HG02623 (cell line): ENCODE results near the gene MFSD6.

Experiments
- ATAC-seq: cut with Tn5 transposase; IDR thresholded peaks from one replicate; pipeline ENCODE4 v1.9.1; 2021; ENCODE audit warnings: moderate library complexity; ENCODE audit not compliant: unreplicated experiment

Gene MFSD6

GRCh38 chr2:190435031-190435670 lies 27.0 kb downstream of the MFSD6 start:
- no peak for ATAC-seq

DNA sequence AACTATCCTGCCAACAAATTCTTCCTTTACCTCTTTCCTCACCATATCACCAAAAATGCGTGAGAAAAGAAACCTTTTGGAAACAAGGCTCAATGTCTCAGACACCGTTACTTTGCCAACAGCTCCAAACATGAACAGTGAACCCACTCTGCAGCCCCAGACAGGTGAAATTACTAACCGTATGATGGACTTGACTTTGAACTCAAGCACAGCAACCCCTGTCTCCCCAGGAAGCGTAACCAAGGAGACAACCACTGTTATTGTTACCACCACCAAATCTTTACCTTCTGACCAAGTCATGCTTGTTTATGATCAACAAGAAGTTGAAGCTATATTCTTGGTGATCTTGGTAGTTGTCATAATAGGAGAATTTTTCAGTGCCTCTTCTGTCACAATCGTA lies 28.4 kb downstream of the MFSD6 start:
- ATAC-seq = no peak

DNA sequence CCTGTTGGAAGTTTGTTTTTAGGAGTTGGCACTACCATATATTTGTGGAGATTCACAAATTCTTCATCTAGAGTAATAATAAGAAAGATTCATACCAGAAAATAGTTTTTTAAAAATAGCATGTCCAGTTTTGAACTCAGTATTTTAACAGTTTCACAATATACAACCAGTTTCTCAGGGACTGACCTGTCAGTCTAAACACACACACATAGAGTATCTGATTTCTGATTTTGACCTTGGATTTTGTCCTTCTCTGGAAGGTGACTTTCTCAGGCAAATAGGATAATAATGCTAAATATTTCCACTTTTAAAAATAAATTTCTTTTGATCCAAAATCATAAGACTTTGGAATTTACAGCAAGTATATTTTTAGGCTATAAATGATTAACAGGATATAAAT lies 32.0 kb downstream of the MFSD6 start:
- ATAC-seq = no peak

- ATAC-seq = no peak
Measured at GRCh38 chr2:190441564-190441963, 33.4 kb downstream of the MFSD6 start.

- ATAC-seq = no peak
Measured at GRCh38 chr2:190443055-190443454, 34.9 kb downstream of the MFSD6 start.

GRCh38 chr2:190443778-190444481 lies 35.8 kb downstream of the MFSD6 start:
- ATAC-seq = no peak

DNA sequence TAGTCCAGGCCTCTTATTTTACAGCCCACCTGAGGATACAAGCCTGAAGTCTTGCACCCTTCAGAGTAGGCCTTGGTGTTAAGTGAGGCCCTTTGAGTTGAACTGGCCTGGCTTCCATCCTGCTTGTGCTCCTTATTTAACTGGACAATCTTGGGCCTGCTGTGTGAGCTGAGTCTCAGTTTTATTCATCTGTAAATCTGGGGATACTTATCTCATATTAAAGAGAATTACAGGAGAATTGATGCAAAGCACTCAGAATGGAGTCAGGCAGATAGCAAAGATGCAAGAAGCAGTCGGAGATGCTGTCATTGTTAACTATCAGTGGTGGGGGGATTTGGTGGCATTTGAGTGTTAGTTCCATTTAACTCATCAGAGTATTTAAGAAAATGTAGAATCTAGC lies 36.8 kb downstream of the MFSD6 start:
- no peak for ATAC-seq

DNA sequence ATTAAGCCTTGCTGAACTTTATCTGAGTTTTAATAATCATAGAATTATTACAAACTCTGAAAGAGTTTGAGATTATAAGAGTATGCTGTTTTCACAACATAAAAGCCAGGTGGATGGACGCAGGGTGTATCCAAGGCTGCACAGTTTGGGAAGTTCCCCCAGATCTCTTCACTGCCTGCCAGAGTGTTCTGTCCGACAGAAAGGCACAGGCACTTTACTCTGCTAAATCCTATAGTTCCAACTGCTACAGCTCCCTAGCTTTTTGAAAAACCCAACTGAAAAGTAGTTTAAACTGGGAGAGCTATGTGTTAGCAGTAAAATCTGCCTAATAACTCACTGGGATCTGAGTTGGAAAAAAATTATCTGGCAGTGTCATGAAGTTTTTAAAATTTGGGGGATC lies 38.0 kb downstream of the MFSD6 start:
- ATAC-seq = no peak

DNA sequence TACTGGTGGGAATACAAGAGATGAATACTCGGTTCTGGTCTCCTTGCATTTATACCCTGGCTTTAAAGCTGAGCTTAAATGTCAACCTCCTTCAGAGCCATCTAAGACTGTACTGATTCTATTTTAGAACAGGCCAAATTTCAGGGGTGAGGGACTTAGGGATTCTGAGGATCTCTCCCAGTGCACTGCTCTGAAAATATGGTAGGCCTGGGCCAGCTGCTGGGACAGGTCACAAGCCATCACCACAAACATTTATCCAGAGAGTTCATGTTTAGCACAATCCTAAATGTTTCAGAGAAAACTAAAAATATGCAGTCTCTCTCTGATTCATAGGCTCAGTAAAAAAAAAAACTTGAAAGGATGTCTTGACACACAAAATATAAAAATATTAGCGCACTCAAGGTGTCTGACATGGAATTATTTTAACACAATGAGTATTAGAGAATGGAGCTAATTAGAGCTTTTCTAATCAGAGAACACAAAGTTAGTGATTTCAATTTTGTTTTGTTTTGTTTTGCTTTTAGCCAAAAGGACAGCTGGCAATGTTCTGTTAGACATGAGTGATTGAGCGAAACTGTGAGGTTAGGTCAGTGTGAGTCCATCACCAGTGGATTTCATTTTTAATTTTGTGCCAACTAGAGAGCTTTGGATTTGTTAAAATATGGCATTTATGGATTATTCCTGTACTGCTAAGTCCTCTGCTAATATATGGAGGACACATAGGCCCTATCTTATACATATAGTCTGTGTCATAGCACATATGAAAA lies 38.8 kb downstream of the MFSD6 start:
- no peak for ATAC-seq

DNA sequence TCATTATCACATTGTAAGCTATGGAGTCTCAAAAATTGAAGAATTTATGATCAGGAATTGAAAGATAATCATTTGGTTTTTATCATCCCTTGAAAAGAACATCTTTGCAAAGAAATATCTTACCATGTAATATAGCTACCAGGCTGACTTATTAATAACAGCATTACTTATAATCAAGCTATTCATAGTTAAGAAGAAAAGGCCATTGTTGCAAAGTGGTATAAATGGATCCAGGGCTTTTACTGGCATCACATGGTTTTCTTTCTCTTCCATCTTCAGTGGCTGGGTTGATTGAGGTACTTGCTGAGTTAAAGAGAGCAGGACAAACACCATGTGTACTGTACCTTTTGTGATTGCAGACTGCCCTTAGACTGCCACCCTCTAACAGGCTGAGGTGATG lies 39.6 kb downstream of the MFSD6 start:
- ATAC-seq = no peak

- ATAC-seq = no peak
Measured at GRCh38 chr2:190449925-190450324, 41.8 kb downstream of the MFSD6 start.

DNA sequence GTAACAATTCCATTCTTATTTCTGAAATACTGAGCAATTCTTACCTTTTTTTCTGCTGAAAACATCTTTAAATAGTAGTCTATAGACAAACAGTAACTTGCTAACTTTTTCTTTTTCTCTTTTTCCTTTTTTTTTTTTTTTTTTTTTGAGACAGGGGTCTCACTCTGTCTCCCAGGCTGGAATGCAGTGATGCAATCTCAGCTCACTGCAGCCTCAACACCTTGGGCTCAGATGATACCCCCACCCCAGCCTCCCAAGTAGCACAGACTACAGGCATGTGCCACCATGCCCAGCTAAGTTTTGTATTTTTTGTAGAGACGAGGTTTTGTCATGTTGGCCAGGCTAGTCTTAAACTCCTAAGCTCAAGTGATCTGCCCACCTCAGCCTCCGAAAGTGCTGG lies 42.2 kb downstream of the MFSD6 start:
- ATAC-seq = no peak

GRCh38 chr2:190451561-190452176 lies 43.5 kb downstream of the MFSD6 start:
- no peak for ATAC-seq

GRCh38 chr2:190452433-190452832 lies 44.3 kb downstream of the MFSD6 start:
- ATAC-seq = peak; percentile 63

DNA sequence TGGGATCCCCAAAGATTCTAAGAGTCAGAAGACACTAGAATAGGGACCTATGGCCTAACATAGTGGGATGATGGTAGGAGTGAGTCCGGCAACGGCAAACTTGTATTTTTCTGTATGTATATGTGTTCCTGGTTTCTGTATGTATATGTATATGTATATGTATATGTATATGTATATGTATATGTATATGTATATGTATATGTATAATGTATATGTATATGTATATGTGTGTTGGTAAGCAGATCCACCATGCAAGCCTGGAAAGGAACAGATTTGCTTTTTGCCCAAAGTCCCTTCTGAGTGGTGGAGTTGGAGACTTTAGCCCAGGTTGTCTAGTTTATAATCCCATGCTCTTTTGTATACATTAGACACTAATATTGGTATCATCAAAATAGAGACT lies 46.6 kb downstream of the MFSD6 start:
- ATAC-seq = no peak

DNA sequence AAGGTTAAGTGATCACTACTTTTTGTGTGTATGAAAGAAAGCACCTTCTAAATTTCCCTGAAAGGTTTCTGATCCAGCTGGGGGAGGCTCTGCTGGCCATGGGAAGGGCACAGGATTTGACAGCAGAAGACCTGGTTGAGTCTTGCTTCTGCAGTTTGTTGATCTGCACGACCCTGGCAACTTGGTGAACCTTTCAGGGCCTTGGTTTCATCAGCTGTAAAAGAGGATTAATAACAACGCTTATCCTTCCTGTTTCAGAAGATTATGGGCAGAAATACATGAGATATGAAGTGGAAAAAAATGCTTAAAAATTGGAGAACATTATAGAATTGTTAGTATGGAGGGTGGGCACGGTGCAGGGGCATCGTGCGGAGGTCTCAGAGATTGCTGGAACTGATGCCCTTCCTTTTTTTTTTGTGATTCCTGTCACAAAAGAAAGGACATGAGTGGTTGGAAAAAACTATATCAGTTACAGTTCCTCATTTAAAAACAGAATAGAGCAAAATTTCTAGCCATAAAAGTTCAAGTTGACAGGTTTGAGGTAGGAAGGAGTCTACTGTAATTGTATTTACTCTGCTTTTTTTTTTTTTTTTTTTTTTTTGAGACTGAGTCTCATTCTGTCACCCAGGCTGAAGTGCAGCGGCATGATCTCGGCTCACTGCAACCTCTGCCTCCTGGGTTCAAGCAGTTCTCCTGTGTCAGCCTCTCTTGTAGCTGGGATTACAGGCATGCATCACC lies 47.4 kb downstream of the MFSD6 start:
- ATAC-seq = no peak

DNA sequence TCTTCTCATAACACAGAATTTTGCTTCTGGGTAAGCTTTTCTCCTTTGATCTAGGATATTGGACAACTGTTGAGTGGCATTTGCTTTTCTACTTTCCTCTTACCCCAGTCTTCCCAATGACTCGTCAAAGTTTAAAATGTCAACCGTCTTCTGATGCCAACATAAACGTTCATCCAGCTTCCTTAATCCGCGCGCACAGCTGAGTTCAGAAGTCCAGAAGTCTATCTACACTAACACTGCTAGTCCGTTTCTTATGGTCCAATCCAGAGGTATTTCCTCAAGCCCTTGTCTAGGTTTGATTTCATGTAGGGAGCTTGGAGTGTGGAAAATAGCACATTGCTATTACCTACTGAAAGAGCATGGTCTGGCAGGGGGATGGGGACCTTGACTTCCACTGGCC lies 48.7 kb downstream of the MFSD6 start:
- ATAC-seq = no peak

GRCh38 chr2:190457256-190457655 lies 49.1 kb downstream of the MFSD6 start:
- ATAC-seq = no peak

- no peak for ATAC-seq
Measured at GRCh38 chr2:190458352-190459107, 50.4 kb downstream of the MFSD6 start.

DNA sequence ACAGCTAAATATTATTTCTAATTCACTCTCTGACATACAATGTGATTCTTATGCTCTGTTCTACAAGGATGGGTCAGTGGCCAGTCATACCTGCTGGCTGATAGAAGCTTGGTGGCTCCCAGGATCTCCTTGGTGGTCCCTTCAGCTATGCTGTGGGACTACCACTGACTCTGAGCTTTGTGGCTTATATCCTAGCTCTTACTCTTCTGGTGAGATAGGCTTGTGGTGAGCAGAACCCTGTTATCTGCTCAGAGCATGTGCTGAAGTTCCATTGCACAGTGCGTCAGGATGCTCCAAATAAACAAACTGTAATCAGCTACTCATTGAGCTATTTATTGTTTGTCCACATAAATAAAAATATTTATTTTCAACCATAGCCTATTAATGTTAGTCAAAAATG lies 51.7 kb downstream of the MFSD6 start:
- no peak for ATAC-seq
